ENCODE measurements around the gene TRIM33. TPM values are rescaled to one million over a fixed set of nuclear protein-coding genes. Genes with fewer than 3 reads are reported as not detected.
A peak's percentile ranks its signal among the peaks of the same experiment; 100 is the strongest.

The TRIM33 gene
- total and polyA plus RNA-seq, 2 donors (not counting 1 experiment from before 2014, with no cell fraction given): 17.8 to 21.5 TPM

DNA sequence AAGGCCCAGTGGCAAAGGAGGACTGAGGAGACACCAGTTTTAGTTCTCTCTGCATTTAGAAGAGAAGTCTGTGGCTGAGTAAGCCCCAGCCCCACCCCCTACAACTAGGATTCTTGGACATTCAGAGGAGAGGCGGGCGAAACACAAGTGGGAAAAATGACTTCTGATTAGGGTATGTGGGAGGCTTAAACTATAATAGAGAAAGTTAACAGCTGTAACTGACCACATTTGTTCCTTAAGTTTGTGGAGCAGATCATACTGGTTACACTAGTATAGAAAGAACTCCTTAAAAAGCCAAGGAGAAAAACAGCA, 11.2 kb upstream of the TRIM33 start:
- Histone ChIP-seq H3K4me3 (replicated peaks in 1 of 4; ENCODE audit: control extremely low read depth in 1 of 4, insufficient read depth in 1 of 4, low read depth in 3 of 4, low read length in 4 of 4) (no peak overlapping the region), H3K9ac (ENCODE audit: insufficient read depth, low read length) (no peak overlapping the region), H3K27ac (ENCODE audit: insufficient read depth, low read length) (no peak overlapping the region), H3K4me2 (ENCODE audit: extremely low read depth, insufficient read depth, low read length) (no peak overlapping the region), H3K4me1 (ENCODE audit: control insufficient read depth, extremely low read depth, insufficient read depth, low read length) (no peaks in the 10 kb centered on the region), H2AFZ (ENCODE audit: low read length) (no peak overlapping the region), H4K20me1 (ENCODE audit: control insufficient read depth, extremely low read depth, insufficient read depth, low read length) (no peaks in the 10 kb centered on the region), H3K79me2 (ENCODE audit: control insufficient read depth, insufficient read depth, low read length) (no peaks in the 10 kb centered on the region), H3K27me3 (ENCODE audit: control insufficient read depth, insufficient read depth, low read length) (no peaks in the 10 kb centered on the region), H3K9me3 (ENCODE audit: control insufficient read depth, insufficient read depth, low read depth, low read length) (no peaks in the 10 kb centered on the region), H3K36me3 (ENCODE audit: control insufficient read depth, insufficient read depth, low read length) (no peaks in the 10 kb centered on the region)
- peak in 1 of 2 donors; percentile 22 for DNase-seq (ENCODE audit: low read depth in 2 of 2)
- TF ChIP-seq, protein P1, sequence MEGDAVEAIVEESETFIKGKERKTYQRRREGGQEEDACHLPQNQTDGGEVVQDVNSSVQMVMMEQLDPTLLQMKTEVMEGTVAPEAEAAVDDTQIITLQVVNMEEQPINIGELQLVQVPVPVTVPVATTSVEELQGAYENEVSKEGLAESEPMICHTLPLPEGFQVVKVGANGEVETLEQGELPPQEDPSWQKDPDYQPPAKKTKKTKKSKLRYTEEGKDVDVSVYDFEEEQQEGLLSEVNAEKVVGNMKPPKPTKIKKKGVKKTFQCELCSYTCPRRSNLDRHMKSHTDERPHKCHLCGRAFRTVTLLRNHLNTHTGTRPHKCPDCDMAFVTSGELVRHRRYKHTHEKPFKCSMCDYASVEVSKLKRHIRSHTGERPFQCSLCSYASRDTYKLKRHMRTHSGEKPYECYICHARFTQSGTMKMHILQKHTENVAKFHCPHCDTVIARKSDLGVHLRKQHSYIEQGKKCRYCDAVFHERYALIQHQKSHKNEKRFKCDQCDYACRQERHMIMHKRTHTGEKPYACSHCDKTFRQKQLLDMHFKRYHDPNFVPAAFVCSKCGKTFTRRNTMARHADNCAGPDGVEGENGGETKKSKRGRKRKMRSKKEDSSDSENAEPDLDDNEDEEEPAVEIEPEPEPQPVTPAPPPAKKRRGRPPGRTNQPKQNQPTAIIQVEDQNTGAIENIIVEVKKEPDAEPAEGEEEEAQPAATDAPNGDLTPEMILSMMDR (conservative IDR thresholded peaks at IDR 0.05 in 1 of 2, IDR thresholded peaks at IDR 0.05 in 1 of 2; ENCODE audit: low read depth in 1 of 2, low read length in 2 of 2): no peak
- TF ChIP-seq EZH2 (IDR thresholded peaks at IDR 0.05; ENCODE audit: low read length, missing control alignments): no peak

DNA sequence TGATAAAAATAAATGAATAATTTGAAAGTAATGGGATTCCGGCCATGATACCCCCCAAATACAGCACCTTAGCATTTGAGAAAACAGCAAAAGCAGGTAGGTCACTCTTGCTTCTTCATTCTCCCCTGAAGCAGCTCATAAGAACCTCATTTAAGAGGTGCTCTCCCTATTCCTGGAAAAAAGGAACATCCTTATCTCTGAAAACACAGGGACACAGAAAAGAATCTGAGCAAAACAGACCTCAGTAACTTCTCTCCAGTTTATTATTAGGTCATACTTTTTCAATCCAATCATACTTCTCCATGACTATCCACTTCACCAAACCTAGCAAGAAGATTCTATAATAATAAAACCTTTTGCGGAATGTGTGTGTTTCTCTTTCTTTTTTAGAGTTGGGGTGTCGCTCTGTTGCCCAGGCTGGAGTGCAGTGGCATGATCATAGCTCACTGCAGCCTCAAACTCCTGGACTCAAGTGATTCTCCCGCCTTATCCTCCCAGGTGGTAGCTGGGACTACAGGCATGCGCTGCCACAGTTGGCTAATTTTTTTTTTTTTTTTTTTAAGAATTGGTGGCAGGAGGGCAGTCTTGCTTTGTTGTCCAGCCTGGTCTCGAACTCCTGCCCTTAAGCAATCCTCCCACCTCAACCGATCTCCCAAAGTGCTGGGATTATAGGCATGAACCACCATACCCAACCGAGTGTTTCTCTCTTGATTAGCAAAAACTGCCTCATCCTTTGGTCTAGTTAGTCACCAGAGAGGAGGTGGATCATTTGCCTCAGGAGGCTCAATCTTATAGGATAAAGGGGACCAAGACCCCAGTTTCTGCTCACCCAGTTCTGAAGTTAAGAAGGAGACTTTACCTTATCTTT, 10.6 kb upstream of the TRIM33 start:
- no peak overlapping the region for H3K4me2 ChIP-seq (ENCODE audit: extremely low read depth, insufficient read depth, low read length)
- H2AFZ ChIP-seq (ENCODE audit: low read length): no peak overlapping the region
- H3K9ac ChIP-seq (ENCODE audit: insufficient read depth, low read length): no peak overlapping the region
- H3K27ac ChIP-seq (ENCODE audit: insufficient read depth, low read length): no peak overlapping the region
- no peaks in the 10 kb centered on the region for H3K79me2 ChIP-seq (ENCODE audit: control insufficient read depth, insufficient read depth, low read length)
- H3K4me3 ChIP-seq (replicated peaks in 1 of 4; ENCODE audit: control extremely low read depth in 1 of 4, insufficient read depth in 1 of 4, low read depth in 3 of 4, low read length in 4 of 4): no peak overlapping the region
- H3K27me3 ChIP-seq (ENCODE audit: control insufficient read depth, insufficient read depth, low read length): no peaks in the 10 kb centered on the region
- H3K36me3 ChIP-seq (ENCODE audit: control insufficient read depth, insufficient read depth, low read length): no peaks in the 10 kb centered on the region
- H4K20me1 ChIP-seq (ENCODE audit: control insufficient read depth, extremely low read depth, insufficient read depth, low read length): no peaks in the 10 kb centered on the region
- TF ChIP-seq, protein P1 (conservative IDR thresholded peaks at IDR 0.05 in 1 of 2, IDR thresholded peaks at IDR 0.05 in 1 of 2; ENCODE audit: low read depth in 1 of 2, low read length in 2 of 2): no peak
- no peak for TF ChIP-seq EZH2 (IDR thresholded peaks at IDR 0.05; ENCODE audit: low read length, missing control alignments)
- H3K4me1 ChIP-seq (ENCODE audit: control insufficient read depth, extremely low read depth, insufficient read depth, low read length): no peaks in the 10 kb centered on the region
- DNase-seq (ENCODE audit: low read depth in 2 of 2): no peak
- H3K9me3 ChIP-seq (ENCODE audit: control insufficient read depth, insufficient read depth, low read depth, low read length): no peaks in the 10 kb centered on the region

DNA sequence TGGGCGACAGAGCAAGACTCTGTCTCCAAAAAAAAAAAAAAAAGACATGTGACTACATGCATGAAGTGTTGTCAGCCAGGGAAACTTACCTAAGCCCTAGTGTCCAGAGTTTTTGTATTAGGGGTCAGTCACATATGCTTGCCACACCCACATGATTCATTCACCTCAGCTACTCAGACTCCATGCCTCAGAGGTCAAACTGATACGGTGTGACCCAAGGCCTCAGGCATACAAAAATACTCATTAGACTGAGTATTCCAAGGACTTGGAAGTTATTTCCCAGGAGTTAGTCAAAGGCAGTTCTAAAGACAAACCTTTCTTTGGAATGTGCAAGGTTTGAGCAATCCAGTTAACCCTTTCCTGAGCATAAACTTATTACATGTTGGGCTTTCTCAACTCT, 6.3 kb upstream of the TRIM33 start:
- no peaks in the 10 kb centered on the region for H3K36me3 ChIP-seq (ENCODE audit: control insufficient read depth, insufficient read depth, low read length)
- no peak overlapping the region for H3K9ac ChIP-seq (ENCODE audit: insufficient read depth, low read length)
- H3K79me2 ChIP-seq (ENCODE audit: control insufficient read depth, insufficient read depth, low read length): no peaks in the 10 kb centered on the region
- H3K4me3 ChIP-seq (replicated peaks in 1 of 4; ENCODE audit: control extremely low read depth in 1 of 4, insufficient read depth in 1 of 4, low read depth in 3 of 4, low read length in 4 of 4): no peak overlapping the region
- H3K9me3 ChIP-seq (ENCODE audit: control insufficient read depth, insufficient read depth, low read depth, low read length): no peaks in the 10 kb centered on the region
- no peak overlapping the region for H3K27ac ChIP-seq (ENCODE audit: insufficient read depth, low read length)
- H3K4me2 ChIP-seq (ENCODE audit: extremely low read depth, insufficient read depth, low read length): no peak overlapping the region
- no peaks in the 10 kb centered on the region for H3K4me1 ChIP-seq (ENCODE audit: control insufficient read depth, extremely low read depth, insufficient read depth, low read length)
- H2AFZ ChIP-seq (ENCODE audit: low read length): no peak overlapping the region
- H3K27me3 ChIP-seq (ENCODE audit: control insufficient read depth, insufficient read depth, low read length): no peaks in the 10 kb centered on the region
- H4K20me1 ChIP-seq (ENCODE audit: control insufficient read depth, extremely low read depth, insufficient read depth, low read length): no peaks in the 10 kb centered on the region
- DNase-seq (ENCODE audit: low read depth in 2 of 2): peak in 1 of 2 donors; percentile 32
- no peak for TF ChIP-seq EZH2 (IDR thresholded peaks at IDR 0.05; ENCODE audit: low read length, missing control alignments)
- TF ChIP-seq, protein P1 (conservative IDR thresholded peaks at IDR 0.05 in 1 of 2, IDR thresholded peaks at IDR 0.05 in 1 of 2; ENCODE audit: low read depth in 1 of 2, low read length in 2 of 2): no peak

All from fibroblast of lung (primary cell).